Cardiac septum (tissue), 1 donor: ENCODE measurements around the gene ADAMTS20. TPM values are rescaled to one million over a fixed set of nuclear protein-coding genes. Genes with fewer than 3 reads are reported as not detected.

Source experiments
- DNase-seq: peaks from one replicate; pipeline ENCODE4 v3.0.0-alpha.2; 2020; ENCODE audit warnings: low spot score
- intact Hi-C: fragments of 100-400 bp; cut with DNase I; formaldehyde crosslinking; loops from one replicate; pipeline ENCODE4 v1.14.0; 2022
- total RNA-seq: library from RNA; stranded (reverse); fragmentation: NEBNext Ultra II Directional; extraction: Animal tissue kit (Norgen Biotek cat#: 25700); gene quantifications from one replicate; pipeline ENCODE4 v1.2.1, GENCODE V29; 2021
- donor health status: DM: no; HTN: no; CAD: no.

Gene ADAMTS20
- total RNA-seq, 1 donor from 2014 or later = not detected

GRCh38 chr12:43332977-43333640 is 218.9 kb downstream of the ADAMTS20 start:
- no peak for DNase-seq
- intact Hi-C loops = loop anchor here (10.0 kb wide), 1 partner anchor 1198 kb away; no protein-coding TSS in a partner anchor

DNA sequence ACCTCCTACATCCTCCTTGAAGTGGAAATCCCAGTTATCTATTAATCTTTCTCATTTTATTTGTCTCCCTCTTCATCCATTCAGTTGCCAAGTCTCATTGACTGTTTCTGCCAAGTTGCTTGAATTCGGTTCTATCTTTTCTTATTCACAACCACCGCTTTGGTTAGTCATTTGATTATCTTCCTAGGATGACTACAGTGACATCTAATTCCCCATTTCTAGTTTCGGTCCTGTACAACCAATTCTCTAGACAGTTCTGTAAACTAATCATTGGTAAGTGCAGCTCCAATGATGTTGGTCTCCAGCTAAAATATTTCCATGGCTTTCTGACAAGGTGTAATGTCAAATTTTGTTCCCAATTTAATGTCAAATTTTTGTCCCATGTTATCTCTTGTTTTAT is 220.1 kb downstream of the ADAMTS20 start:
- DNase-seq = no peak
- intact Hi-C loops = loop anchor here (10.0 kb wide), 1 partner anchor 1197 kb away; no protein-coding TSS in a partner anchor

DNA sequence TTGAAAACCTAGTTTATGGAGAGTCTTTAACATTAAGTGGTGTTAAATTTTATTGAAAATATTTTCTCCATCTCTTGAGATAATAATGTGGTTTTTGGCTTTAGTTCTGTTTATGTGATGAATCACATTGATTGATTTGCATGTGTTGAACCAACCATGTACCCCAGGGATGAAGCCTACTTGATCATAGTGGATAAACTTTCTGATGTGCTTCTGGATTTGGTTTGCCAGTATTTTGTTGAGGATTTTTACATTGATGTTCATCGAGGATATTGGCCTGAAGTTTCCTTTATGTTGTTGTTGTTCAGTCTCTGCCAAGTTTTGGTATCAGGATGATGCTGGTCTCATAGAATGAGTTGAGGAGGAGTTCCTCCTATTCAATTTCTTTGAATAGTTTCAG is 222.6 kb downstream of the ADAMTS20 start:
- intact Hi-C loops = no loop called here

DNA sequence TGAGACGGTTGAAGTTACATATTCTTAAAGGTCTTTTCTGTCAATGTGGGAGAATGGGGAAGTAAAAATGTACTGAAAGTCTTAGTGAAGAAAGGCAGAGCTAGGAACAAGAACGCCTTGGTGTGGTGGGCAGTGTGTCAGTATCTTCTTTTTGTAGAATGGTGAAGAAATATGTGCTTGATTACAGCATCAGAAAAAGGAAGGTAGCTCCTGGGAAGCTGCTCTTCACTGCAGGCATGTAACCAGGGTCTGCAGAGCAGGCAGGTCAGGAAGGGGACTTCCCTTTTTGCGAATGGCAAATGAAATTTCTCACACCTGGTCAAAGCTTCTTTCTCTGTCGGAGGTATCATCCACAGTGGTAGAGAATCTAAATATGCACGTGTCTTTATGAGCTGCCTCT is 226.2 kb downstream of the ADAMTS20 start:
- DNase-seq = no peak
- intact Hi-C loops = no loop called here

More for the DNA sequence above, 222.6 kb downstream of the ADAMTS20 start:
- DNase-seq = no peak

GRCh38 chr12:43320281-43320680 is 231.7 kb downstream of the ADAMTS20 start:
- no peak for DNase-seq
- intact Hi-C loops = no loop called here

- intact Hi-C loops = no loop called here
- DNase-seq = no peak
These were observed 234.0 kb downstream of the ADAMTS20 start for GRCh38 chr12:43318021-43318420.

DNA sequence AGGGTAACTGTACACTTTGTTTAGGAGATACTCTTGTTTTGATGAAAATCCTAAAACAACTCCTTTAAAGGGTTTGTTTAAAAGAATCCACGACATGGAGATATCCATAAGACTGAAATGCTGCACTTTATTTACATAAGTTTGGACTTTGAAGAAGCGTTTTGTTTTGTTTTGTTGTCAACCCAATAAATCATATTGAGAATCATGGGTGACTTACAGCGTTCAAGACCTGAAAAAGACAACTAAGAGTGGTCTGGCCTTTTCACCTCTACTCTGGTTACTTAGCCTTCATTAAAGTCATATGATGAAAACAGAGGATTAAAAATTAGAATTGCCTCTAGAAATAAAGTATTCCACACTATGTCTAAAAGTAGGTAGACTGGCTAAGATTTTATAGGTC is 234.8 kb downstream of the ADAMTS20 start:
- intact Hi-C loops = no loop called here
- no peak for DNase-seq

- intact Hi-C loops = no loop called here
- no peak for DNase-seq
These were observed 235.5 kb downstream of the ADAMTS20 start for GRCh38 chr12:43316520-43316919.

DNA sequence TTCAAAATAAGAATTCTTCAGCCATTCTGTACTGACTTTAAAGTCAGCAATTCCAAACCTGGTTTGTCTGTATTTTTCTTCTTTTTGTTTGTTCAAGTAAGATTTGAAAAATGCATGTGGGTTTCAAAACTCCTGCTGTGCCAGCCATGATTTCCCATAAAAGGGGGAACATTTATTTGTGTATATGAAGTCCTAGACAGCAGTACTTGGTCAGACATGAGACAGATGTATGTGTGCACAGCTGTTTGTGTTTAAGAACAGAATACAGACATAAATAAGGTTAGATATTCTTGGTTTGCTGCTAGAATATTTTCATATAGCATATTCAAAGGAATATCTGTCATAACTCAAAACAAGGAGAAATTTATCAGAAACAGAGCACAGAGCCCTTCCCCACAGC is 236.0 kb downstream of the ADAMTS20 start:
- intact Hi-C loops = no loop called here
- DNase-seq = no peak

DNA sequence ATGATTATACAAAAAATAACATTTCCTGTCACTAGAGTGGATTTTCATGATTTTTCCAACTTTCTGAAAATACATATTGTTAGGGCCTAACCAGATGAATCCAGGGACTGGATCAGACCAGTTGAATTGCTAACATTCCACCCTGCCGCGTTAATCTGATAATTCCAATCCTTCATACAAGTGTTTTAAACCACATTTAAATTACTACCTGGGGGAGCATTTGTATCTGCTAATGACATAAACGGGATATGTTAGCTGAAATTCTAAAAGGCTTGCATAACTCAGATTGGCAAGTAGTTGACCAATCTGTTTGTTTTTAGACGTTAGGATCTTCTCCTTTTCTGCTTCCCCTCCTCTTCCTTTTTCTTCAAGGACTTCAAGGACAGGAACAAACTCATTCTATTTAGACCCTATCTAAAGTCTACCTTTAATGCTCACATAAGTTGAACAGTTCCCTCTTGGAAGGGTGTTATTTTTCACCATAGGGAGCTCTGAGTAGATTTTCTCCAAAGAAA is 239.0 kb downstream of the ADAMTS20 start:
- intact Hi-C loops = no loop called here
- no peak for DNase-seq

- no peak for DNase-seq
- intact Hi-C loops = no loop called here
These were observed 241.4 kb downstream of the ADAMTS20 start for GRCh38 chr12:43310596-43310995.

DNA sequence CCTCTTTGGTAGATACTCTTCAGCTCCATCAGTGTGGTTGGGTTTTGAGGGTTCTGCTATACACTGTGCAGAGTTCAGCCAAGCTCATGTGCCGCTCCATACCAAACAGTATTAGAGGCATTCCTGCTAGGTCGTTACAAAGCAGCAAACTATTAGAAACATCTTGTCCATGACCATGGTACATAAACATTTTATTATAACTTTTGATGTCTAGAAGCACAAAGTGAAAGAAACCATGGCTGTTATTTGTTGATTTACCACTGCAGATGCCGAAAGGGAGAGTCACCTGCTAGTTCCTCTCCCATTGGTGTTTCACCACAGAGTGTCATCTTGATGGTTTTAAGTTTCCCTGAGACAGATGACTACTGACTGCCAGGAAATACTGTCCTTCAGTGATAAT is 242.0 kb downstream of the ADAMTS20 start:
- intact Hi-C loops = no loop called here
- no peak for DNase-seq

DNA sequence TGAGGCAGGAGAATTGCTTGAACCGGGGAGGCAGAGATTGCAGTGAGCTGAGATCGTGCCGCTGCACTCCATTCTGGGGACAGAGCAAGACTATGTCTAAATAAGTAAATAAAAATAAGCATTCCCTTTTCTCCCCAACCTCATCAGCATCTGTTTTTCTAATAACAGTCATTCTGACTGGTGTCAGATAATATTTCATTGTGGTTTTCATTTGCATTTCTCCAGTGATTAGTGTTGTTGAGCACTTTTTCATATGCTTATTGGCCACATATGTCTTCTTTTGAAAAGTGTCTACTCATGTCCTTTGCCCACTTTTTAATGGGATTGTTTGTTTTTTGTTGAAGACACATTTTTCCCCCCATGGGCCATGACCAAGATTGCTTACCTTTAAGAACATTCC is 243.2 kb downstream of the ADAMTS20 start:
- DNase-seq = no peak
- intact Hi-C loops = no loop called here

DNA sequence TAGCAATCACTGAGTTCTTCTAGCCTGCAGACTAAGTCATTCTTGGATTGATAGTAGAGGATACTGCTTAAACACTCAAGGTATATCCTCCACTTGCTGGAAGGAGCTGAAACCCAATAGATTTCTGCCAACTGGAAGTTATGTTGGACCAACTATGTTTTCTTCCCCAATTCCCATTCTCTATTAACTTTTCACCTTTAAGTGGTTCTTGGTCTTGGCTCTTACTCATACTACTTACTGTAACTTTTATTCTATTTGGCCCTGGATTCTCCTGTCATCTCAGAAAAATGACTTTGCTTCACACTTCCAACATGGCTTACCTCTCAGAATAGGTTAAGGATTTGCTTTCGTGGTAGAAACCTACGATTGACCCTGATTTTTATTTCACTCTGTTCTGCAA is 244.9 kb downstream of the ADAMTS20 start:
- no peak for DNase-seq
- intact Hi-C loops = no loop called here

GRCh38 chr12:43306066-43306465 is 245.9 kb downstream of the ADAMTS20 start:
- intact Hi-C loops = no loop called here
- no peak for DNase-seq

DNA sequence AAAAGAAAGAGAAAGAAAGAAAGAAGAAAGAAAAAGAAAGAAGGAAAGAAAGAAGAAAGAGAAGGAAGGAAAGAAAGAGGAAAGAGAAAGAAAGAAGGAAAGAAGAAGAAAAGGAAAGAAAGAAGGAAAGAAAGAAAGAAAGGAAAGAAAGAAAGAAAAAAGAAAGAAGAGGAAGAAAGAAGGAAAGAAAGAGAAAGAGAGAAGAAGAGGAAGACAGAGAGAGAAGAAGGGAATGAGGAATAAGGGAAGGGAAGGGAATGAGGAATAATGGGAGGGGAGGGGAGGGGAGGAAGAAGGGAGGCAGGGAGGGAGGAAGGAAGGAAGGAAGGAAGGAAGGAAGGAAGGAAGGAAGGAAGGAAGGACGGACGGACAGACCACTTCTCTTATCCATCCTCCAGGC is 246.9 kb downstream of the ADAMTS20 start:
- no peak for DNase-seq
- intact Hi-C loops = no loop called here

Other genes with a start within 250 kb of the ADAMTS20 start
- 5.9 TPM for gene PUS7L, start 206.6 kb upstream of the ADAMTS20 start, total RNA-seq
- 7.8 TPM for gene IRAK4, start 206.7 kb upstream of the ADAMTS20 start, total RNA-seq